Measurements from ENCODE around the gene MYOM3.

GRCh38 chr1:24089027-24089742 lies 22.8 kb downstream of the MYOM3 start:
- no peak for TF ChIP-seq CTCF (IDR thresholded peaks at IDR 0.05)
- no peak for TF ChIP-seq ZFX (IDR thresholded peaks at IDR 0.05; ENCODE audit: borderline replicate concordance)
